ENCODE results near the gene KLK1. TPM values are rescaled to one million over a fixed set of nuclear protein-coding genes. Genes with fewer than 3 reads are reported as not detected.

KLK1 gene
- total and polyA plus RNA-seq, 7 donors = 0.08 to 0.48 (median 0.33) TPM; not detected in 3

DNA sequence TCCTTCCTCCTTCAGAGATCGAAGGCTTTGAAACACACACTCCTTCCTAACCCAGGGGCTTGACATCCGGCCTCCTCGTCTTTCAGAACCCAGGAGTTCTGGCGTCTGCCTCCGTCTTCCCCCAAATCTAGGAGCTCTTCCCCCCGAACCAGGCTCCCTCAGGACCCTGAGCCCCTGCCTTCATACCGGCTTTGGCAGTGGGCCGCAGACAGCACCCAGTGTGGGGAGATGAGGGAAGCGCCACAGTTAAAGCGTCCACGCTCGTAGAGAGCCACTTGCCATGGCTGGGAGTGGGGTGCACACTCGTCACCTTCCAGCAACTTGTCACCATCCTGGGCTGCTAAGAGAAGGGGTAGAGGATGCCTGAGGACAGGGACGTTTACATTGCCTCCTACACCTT, 3.9 kb upstream of the KLK1 start:
- no peaks in the 10 kb centered on the region for H3K4me1 ChIP-seq
- no peak for DNase-seq
- WGBS, 3 donors = 73 to 76% (median 73%) methylated on average over 14 of the region's 14 CpGs
- H3K4me3 ChIP-seq = no peak overlapping the region
- TF ChIP-seq, protein P1, sequence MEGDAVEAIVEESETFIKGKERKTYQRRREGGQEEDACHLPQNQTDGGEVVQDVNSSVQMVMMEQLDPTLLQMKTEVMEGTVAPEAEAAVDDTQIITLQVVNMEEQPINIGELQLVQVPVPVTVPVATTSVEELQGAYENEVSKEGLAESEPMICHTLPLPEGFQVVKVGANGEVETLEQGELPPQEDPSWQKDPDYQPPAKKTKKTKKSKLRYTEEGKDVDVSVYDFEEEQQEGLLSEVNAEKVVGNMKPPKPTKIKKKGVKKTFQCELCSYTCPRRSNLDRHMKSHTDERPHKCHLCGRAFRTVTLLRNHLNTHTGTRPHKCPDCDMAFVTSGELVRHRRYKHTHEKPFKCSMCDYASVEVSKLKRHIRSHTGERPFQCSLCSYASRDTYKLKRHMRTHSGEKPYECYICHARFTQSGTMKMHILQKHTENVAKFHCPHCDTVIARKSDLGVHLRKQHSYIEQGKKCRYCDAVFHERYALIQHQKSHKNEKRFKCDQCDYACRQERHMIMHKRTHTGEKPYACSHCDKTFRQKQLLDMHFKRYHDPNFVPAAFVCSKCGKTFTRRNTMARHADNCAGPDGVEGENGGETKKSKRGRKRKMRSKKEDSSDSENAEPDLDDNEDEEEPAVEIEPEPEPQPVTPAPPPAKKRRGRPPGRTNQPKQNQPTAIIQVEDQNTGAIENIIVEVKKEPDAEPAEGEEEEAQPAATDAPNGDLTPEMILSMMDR (IDR thresholded peaks at IDR 0.05) = no peak
- no peaks in the 10 kb centered on the region for H3K9me3 ChIP-seq
- ATAC-seq = no peak
- no peaks in the 10 kb centered on the region for H3K36me3 ChIP-seq (ENCODE audit: insufficient read depth in 1 of 2, low read depth in 1 of 2)
- H3K27ac ChIP-seq = no peak overlapping the region
- peaks cover 0 to 31% (median 0%) of the 10 kb centered on the region in 3 donors for H3K27me3 ChIP-seq (ENCODE audit: insufficient read depth in 3 of 3, low read length in 2 of 3)
- intact Hi-C loops (cut with DNase I) = no loop called here

DNA sequence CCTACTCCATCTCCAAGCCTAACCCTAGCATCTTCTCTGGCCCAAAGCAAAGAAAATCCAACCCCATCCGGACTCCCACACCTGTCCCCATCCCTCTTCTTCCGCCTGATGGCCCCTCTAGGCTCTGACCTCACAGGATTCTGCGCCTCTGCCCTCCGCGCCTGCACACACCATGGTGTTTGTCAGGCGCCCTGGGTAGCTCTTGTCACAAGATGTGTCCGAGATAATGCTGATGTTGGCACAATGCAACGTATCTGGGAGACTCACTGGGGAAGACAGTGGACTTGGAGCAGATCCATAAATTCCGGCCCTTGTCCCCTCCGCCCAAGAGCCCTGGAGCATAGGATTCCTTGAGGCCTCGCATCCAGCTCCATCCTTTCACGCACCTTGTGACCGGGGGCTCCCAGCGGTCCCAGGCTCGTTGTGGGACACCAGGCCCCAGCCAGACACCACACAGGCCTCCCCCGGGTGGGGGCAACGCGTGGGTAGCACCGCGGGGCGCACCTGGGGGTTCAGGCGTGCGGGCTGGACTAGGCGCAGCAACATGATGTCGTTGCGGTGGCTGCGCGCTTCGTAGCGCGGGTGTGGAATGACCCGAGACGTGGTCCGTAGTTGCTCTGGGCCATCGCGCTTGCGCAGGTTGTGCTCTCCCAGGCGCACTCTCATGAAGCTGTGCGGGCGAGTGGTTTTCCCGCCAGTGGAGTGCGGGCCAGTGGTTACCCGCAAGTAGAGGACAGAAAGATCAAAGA, 3.1 kb upstream of the KLK1 start:
- TF ChIP-seq, protein P1 (IDR thresholded peaks at IDR 0.05) = no peak
- Histone ChIP-seq H3K36me3 (ENCODE audit: insufficient read depth in 1 of 2, low read depth in 1 of 2) (no peaks in the 10 kb centered on the region), H3K27ac (no peak overlapping the region), H3K4me1 (no peaks in the 10 kb centered on the region), H3K4me3 (no peak overlapping the region), H3K27me3 (ENCODE audit: insufficient read depth in 3 of 3, low read length in 2 of 3) (peaks cover 0 to 38% (median 3%) of the 10 kb centered on the region in 3 donors), H3K9me3 (no peaks in the 10 kb centered on the region)
- WGBS, 3 donors = 73 to 79% (median 77%) methylated on average over 40 to 43 of the region's 43 CpGs
- ATAC-seq (no peak), DNase-seq (peak in 1 of 2 donors; percentile 10)
- intact Hi-C loops (cut with DNase I) = no loop called here

DNA sequence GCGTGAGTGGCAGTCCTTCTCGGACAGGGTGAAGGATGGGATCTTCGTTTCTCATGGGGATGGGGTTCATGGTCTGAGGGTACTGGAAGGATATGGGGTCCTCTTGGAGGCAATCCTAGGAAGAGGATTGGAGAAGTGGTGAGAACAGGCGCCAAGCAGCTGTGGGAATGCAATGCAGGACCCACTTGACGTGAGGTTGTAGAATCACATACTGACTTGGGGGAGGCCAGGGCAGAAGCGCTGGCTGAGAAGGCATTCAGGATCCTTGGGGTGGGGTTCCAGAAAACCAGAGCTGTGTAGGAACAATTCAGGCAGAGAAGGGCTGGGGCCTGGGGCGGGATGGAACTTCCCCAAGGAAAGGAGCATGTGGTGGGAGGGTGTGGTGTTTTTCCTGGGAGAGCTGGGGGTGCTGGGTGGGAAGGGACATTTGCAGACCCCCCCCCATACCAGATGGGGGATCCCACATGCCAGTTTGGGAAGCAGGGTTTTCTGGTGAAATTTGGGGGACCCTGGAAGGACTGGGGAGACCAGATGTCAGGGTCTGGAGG, 852 bp downstream of the KLK1 start:
- H3K36me3 ChIP-seq (ENCODE audit: insufficient read depth in 1 of 2, low read depth in 1 of 2) = no peaks in the 10 kb centered on the region
- intact Hi-C loops (cut with DNase I) = no loop called here
- TF ChIP-seq, protein P1 (IDR thresholded peaks at IDR 0.05) = no peak
- peaks cover 0 to 71% (median 23%) of the 10 kb centered on the region in 3 donors for H3K27me3 ChIP-seq (ENCODE audit: insufficient read depth in 3 of 3, low read length in 2 of 3)
- no peaks in the 10 kb centered on the region for H3K9me3 ChIP-seq
- no peak for ATAC-seq
- 70 to 78% (median 74%) methylated on average over 7 of the region's 7 CpGs for WGBS, 3 donors
- no peaks in the 10 kb centered on the region for H3K4me1 ChIP-seq
- DNase-seq = no peak
- H3K27ac ChIP-seq = no peak overlapping the region
- no peak overlapping the region for H3K4me3 ChIP-seq

DNA sequence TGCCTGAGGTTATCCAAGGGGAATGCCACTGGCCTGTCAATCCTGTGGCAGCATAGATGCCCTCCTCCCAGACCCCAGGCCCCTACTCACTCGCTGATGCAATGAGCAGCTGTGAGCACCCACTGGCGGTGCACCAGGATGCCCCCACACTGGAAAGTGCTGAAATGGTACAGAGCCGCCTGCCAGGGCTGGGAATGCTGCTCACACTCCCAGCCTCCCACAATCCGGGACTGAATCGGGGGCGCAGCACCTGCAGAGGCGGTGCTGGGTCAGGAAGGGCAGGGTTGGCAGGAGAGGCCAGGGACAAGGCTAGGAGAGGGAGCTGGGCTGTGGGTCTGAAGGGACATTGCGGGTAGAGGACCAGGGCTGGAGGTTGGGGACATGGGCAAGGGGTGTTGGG, 2.0 kb downstream of the KLK1 start:
- no peaks in the 10 kb centered on the region for H3K36me3 ChIP-seq (ENCODE audit: insufficient read depth in 1 of 2, low read depth in 1 of 2)
- no peaks in the 10 kb centered on the region for H3K9me3 ChIP-seq
- intact Hi-C loops (cut with DNase I) = no loop called here
- 32 to 55% (median 33%) methylated on average over 8 of the region's 8 CpGs for WGBS, 3 donors
- peaks cover 0 to 69% (median 27%) of the 10 kb centered on the region in 3 donors for H3K27me3 ChIP-seq (ENCODE audit: insufficient read depth in 3 of 3, low read length in 2 of 3)
- no peak overlapping the region for H3K4me3 ChIP-seq
- no peaks in the 10 kb centered on the region for H3K4me1 ChIP-seq
- no peak overlapping the region for H3K27ac ChIP-seq
- ATAC-seq (no peak), DNase-seq (peak in 1 of 2 donors; percentile 34)
- TF ChIP-seq, protein P1 (IDR thresholded peaks at IDR 0.05) = no peak

Data from psoas muscle (tissue), 8 donors.